Measurements from ENCODE around the gene CPM. TPM values are rescaled to one million over a fixed set of nuclear protein-coding genes. Genes with fewer than 3 reads are reported as not detected.

Gene CPM
- total and polyA plus RNA-seq, 2 donors (not counting 3 experiments of a cell fraction or from before 2014, with no cell fraction given): not detected

DNA sequence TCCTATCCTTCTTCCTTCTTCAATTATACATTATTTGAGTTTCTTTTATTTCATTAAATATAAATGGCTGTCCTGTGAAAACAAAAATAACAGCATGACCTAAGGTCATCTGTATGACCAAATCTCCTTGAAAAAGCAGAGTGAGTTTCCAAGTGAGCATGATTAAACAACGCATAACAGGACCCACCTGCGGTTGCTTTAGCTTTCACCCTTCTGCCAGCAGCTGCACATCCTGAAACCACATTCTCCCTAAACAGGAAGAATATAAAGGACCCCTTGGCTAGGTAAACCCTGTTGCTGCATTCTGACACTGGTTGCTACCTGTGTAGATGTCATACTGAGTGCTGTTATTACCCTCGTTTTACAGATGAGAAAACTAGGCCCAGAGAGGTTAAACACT is 42.8 kb upstream of the CPM start:
- CTCF ChIA-PET: interaction anchor here (1.6 kb wide), 1 partner anchor 95 kb away, joined by 3 read pairs; no protein-coding TSS in a partner anchor
- Histone ChIP-seq H4K20me1 (replicated peaks; ENCODE audit: control insufficient read depth, extremely low read depth, insufficient read depth, low read length) (no peaks in the 10 kb centered on the region), H3K27ac (ENCODE audit: insufficient read depth, low read depth, low read length) (no peak overlapping the region), H3K36me3 (ENCODE audit: control insufficient read depth in 2 of 2, extremely low read depth in 1 of 2, insufficient read depth in 2 of 2, low read length in 2 of 2) (no peaks in the 10 kb centered on the region), H2AFZ (ENCODE audit: low read depth, low read length) (no peak overlapping the region), H3K9me3 (replicated peaks; ENCODE audit: control insufficient read depth, insufficient read depth, low read length) (no peaks in the 10 kb centered on the region), H3K79me2 (ENCODE audit: control insufficient read depth, insufficient read depth, low read length) (no peaks in the 10 kb centered on the region), H3K4me3 (replicated peaks in 1 of 3; ENCODE audit: insufficient read depth in 1 of 3, low read depth in 1 of 3, low read length in 3 of 3) (no peak overlapping the region), H3K4me2 (ENCODE audit: insufficient read depth, low read length) (no peak overlapping the region), H3K4me1 (ENCODE audit: control insufficient read depth, extremely low read depth, insufficient read depth, low read length) (no peaks in the 10 kb centered on the region), H3K27me3 (ENCODE audit: control insufficient read depth in 2 of 2, insufficient read depth in 2 of 2, low read length in 2 of 2) (peaks cover 0 to 3% of the 10 kb centered on the region in 2 experiments), H3K9me1 (replicated peaks; ENCODE audit: control insufficient read depth, extremely low read depth, insufficient read depth, low read length) (no peaks in the 10 kb centered on the region), H3K9ac (replicated peaks; ENCODE audit: extremely low read depth, insufficient read depth, low read length) (no peak overlapping the region)
- POLR2A ChIA-PET: no interaction called here
- dilution Hi-C loops (cut with MboI; ENCODE audit: extremely low pct_ligation_motif_present, low sequenced_read_pairs) (no loop called here), intact Hi-C loops (cut with micrococcal nuclease) (no loop called here)
- peak; percentile 11 for TF ChIP-seq FOS (IDR thresholded peaks at IDR 0.05; ENCODE audit: borderline replicate concordance, insufficient read depth, low read length)
- TF ChIP-seq JUN (IDR thresholded peaks at IDR 0.05; ENCODE audit: borderline replicate concordance, insufficient read depth, insufficient read length, low read depth): no peak
- no TSS peak for BruUV-seq (replicated peaks)
- DNase-seq (ENCODE audit: low read depth, low spot score) (peak; percentile 6), FAIRE-seq (no peak)

DNA sequence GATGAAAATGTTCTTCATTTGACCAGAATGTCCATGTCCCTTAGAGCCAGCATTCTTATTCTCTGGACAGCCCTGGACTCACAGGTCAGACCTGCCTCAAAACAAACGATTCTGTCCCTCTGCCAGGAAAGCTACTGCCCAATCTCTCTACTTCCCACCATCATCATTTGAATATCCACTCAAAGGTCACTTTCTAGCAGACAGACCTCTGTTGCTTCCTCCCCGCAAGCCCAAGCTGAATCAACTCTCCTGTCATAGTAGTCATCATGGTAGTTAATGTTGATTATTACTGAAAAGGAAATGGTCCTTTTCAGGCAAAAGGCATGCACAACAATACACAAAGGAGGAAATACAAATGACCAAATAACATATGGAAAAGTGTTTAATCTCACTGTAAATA is 39.6 kb upstream of the CPM start:
- ChIA-PET CTCF (interaction anchor here (1.0 kb wide), 1 partner anchor 97 kb away, joined by 3 read pairs; no protein-coding TSS in a partner anchor), POLR2A (no interaction called here)
- no peak overlapping the region for H3K4me3 ChIP-seq (replicated peaks in 1 of 3; ENCODE audit: insufficient read depth in 1 of 3, low read depth in 1 of 3, low read length in 3 of 3)
- DNase-seq (ENCODE audit: low read depth, low spot score): no peak
- no peaks in the 10 kb centered on the region for H3K9me3 ChIP-seq (replicated peaks; ENCODE audit: control insufficient read depth, insufficient read depth, low read length)
- no TSS peak for BruUV-seq (replicated peaks)
- no peak overlapping the region for H3K27ac ChIP-seq (ENCODE audit: insufficient read depth, low read depth, low read length)
- no peaks in the 10 kb centered on the region for H3K4me1 ChIP-seq (ENCODE audit: control insufficient read depth, extremely low read depth, insufficient read depth, low read length)
- TF ChIP-seq JUN (IDR thresholded peaks at IDR 0.05; ENCODE audit: borderline replicate concordance, insufficient read depth, insufficient read length, low read depth) (no peak), FOS (IDR thresholded peaks at IDR 0.05; ENCODE audit: borderline replicate concordance, insufficient read depth, low read length) (no peak), EZH2 (IDR thresholded peaks at IDR 0.05; ENCODE audit: borderline replicate concordance, low read depth, low read length, severe bottlenecking) (no peak), MYC (IDR thresholded peaks at IDR 0.05; ENCODE audit: low read depth, low read length) (no peak)
- TF ChIP-seq, protein P1, sequence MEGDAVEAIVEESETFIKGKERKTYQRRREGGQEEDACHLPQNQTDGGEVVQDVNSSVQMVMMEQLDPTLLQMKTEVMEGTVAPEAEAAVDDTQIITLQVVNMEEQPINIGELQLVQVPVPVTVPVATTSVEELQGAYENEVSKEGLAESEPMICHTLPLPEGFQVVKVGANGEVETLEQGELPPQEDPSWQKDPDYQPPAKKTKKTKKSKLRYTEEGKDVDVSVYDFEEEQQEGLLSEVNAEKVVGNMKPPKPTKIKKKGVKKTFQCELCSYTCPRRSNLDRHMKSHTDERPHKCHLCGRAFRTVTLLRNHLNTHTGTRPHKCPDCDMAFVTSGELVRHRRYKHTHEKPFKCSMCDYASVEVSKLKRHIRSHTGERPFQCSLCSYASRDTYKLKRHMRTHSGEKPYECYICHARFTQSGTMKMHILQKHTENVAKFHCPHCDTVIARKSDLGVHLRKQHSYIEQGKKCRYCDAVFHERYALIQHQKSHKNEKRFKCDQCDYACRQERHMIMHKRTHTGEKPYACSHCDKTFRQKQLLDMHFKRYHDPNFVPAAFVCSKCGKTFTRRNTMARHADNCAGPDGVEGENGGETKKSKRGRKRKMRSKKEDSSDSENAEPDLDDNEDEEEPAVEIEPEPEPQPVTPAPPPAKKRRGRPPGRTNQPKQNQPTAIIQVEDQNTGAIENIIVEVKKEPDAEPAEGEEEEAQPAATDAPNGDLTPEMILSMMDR (IDR thresholded peaks at IDR 0.05; ENCODE audit: extremely low read depth in 1 of 2, insufficient read depth in 1 of 2, low read depth in 1 of 2, low read length in 2 of 2): no peak
- TF ChIP-seq, protein P2, sequence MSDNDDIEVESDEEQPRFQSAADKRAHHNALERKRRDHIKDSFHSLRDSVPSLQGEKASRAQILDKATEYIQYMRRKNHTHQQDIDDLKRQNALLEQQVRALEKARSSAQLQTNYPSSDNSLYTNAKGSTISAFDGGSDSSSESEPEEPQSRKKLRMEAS (IDR thresholded peaks at IDR 0.05; ENCODE audit: insufficient read depth, insufficient read length): no peak
- H3K36me3 ChIP-seq (ENCODE audit: control insufficient read depth in 2 of 2, extremely low read depth in 1 of 2, insufficient read depth in 2 of 2, low read length in 2 of 2): no peaks in the 10 kb centered on the region
- H3K9me1 ChIP-seq (replicated peaks; ENCODE audit: control insufficient read depth, extremely low read depth, insufficient read depth, low read length): no peaks in the 10 kb centered on the region
- H4K20me1 ChIP-seq (replicated peaks; ENCODE audit: control insufficient read depth, extremely low read depth, insufficient read depth, low read length): no peaks in the 10 kb centered on the region
- H3K79me2 ChIP-seq (ENCODE audit: control insufficient read depth, insufficient read depth, low read length): no peaks in the 10 kb centered on the region
- H2AFZ ChIP-seq (ENCODE audit: low read depth, low read length): peak overlapping the region; percentile 18
- dilution Hi-C loops (cut with MboI; ENCODE audit: extremely low pct_ligation_motif_present, low sequenced_read_pairs): no loop called here
- H3K9ac ChIP-seq (replicated peaks; ENCODE audit: extremely low read depth, insufficient read depth, low read length): no peak overlapping the region
- no peak for FAIRE-seq
- H3K4me2 ChIP-seq (ENCODE audit: insufficient read depth, low read length): no peak overlapping the region
- intact Hi-C loops (cut with micrococcal nuclease): no loop called here
- peaks cover 0 to 3% of the 10 kb centered on the region in 2 experiments for H3K27me3 ChIP-seq (ENCODE audit: control insufficient read depth in 2 of 2, insufficient read depth in 2 of 2, low read length in 2 of 2)
